T-helper 1 cell treated with Interleukin-12 subunit alpha and Interleukin-12 subunit beta and Interleukin-4 antibody, amounts not matched to agents 30 ng/mL and 1 ng/mL, for 36 hours (primary cell): ENCODE results near the gene XXYLT1. TPM values are rescaled to one million over a fixed set of nuclear protein-coding genes. Genes with fewer than 3 reads are reported as not detected.

Source experiments
- intact Hi-C: fragments of 100-400 bp; cut with micrococcal nuclease; formaldehyde crosslinking; loops from one replicate; pipeline ENCODE4 v1.15.1; 2024
- total RNA-seq: library from RNA; stranded (reverse); gene quantifications from 2 replicates; pipeline ENCODE4 v1.2.3, GENCODE V29; 2022

The XXYLT1 gene
- total RNA-seq, 1 donor from 2014 or later, result 9.7 TPM

DNA sequence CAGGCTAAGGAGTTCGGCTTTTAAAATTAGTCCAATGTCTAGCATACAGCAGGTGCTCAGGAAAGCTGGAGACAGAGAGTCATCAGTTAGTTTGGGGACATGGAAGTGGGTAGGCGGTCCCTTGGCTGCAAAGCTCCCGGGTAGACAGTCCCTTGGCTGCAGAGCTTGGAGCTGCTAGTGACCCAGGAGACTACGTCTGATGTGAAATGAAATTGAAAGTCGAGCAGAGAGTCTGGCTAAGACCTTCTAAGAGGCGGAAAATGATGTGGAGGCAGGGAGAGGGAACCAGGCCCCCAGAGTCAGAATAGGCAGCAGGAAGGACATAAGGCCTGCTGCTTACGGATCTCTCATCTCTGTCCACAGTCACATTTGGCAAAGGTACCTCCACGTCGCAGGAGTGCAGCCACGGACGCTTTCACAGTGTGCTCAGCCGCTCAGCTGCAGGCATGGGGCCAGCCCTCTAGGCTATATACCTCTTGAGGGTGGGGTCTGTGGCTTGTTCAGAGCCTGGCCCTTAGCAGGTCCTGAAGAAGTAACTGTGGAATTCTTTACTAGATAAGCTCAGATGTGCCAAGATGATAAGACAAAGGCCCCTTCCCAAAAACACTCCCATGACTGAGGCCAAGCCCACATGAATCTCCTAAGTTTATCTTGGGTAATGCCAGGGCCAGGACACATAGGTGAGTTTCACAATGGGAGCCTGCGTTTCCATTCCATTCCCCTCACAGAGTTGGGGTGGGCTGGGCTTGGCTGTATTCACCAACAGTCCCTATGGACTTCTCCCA is 131.7 kb downstream of the XXYLT1 start:
- intact Hi-C loops, result no loop called here

DNA sequence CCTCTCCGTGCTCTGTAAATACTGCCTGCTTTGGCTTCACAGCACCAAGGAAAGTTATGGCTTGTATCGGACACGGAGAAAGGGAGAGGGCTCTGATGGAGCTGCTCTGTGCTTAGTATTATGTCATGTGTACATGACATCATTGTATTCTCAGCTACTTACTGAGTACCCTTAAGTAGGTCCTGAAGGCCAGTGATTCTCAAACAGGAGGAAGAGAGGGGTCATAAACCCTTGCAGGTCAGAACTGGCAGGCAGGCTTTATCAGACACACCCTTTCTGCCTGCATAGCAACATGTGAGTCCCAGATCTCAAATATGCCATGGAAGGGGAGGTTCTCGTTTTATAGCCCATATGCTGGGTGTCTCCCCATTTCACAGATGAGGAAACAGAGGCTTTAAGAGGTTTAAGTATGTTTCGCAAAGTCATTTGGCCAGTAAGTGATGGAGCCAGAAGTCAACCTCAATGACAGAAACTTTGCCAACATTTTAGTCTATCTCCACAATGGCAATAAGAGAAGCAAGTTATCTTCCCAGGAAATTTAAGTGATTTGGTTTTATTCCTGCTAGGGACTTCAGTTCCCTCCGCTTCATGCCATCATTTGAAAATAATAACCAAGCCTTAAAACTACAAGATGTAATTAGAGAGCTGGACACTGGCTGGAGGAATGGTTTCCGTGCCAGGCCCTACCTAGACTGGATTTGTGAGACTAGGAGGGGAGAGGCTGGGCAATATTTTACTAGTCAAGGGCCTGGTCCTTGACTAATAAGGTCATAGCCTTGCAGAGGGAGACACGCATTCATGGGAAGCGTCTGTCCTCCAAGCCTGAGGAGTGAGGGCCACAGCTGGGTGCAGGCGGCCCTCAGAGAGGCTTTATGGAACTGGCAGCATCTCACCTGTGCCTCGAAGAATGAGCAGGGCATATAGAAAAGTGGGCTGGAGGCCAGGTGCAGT is 133.0 kb downstream of the XXYLT1 start:
- intact Hi-C loops, result no loop called here

DNA sequence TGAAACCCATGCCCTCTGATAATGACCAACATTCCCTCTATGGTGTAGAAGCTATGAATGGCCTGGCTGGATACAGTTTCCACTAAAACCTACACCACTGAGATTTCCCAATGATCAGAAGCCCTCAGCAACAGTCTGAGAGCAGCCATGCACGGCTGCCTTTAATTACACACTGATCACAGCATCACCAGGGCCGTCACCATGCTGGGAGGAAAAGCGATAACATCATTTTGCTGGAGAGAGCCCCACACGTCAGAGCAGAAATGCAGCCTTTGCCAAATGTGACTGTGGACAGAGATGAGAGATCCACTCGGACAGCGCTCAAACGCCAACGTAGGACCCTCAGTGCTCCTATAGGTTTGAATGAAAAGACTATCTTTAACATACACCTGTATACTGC is 135.0 kb downstream of the XXYLT1 start:
- intact Hi-C loops, result no loop called here

DNA sequence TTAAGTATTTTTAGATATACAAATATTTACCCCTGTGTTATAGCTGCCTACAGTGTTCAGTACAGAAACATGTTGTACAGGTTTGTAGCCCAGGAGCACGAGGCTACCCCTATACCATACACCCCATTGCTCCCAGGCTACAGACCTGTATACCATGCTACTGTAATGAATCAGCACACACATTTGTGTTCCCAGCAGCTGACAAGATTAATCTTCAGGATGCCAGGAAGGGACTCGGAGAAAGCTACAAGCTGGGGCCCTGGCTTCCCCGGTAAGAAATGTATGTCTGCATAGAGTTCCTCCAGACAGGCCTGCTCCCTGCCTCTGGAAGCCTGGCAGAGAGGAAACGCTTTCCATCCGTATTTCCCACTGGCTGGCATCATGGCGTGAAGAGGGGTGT is 136.5 kb downstream of the XXYLT1 start:
- intact Hi-C loops, result no loop called here

DNA sequence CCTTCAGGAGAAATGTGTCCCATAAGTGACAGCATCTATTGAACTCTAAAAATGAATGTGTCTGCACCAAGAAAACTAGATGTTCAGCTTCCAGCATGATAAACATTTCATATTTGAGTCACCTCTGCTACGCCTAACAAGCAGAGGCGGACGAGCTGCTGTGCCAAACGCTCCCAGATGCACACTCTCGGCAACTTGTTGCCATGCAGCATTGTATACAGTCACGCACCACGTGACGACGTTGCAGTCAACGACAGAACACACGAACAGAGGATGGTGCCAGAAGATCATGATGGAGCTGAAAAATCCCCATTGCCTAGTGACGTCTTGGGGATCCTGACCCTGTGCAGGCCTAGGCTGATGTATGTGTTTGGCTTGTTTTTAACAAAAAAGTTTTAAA is 137.5 kb downstream of the XXYLT1 start:
- intact Hi-C loops, result no loop called here

DNA sequence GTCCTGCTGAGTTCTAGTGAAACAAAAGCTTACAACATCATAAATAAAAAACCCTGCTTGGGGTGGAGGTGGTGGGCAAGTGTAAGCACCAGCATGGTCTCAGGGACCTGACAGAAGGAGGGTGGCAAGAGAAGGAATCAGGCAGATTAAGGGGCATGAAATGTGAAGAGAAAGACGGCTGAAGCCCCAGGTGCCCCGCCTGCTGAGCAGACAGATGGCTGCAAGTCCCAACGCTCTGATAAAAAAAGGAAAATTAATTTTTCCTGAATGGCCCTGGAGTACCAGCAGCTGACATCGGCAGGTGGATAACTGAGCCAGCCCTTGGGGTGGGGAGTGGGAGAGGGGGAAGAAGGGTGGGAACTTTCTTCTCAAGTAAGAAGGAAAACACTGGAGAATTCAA is 137.9 kb downstream of the XXYLT1 start:
- intact Hi-C loops, result no loop called here

DNA sequence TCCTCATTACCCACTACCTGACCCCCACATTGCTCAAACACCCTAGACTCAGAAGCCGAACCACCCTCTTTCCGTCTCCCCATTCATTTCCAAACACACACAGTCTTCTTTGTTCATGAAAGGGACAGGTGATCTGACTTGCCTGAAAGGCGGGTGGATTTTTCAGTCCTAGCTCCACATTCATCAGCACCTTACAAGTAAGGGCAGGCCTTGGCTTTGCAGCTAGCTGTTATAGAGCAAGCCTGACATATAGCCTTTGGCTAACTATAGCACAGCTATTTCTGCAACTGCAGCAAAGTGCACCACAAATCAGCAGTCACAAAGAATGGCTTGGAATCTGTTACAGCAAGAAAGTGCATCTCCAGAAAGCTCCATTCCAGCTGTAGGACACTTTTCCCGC is 139.8 kb downstream of the XXYLT1 start:
- intact Hi-C loops, result no loop called here

DNA sequence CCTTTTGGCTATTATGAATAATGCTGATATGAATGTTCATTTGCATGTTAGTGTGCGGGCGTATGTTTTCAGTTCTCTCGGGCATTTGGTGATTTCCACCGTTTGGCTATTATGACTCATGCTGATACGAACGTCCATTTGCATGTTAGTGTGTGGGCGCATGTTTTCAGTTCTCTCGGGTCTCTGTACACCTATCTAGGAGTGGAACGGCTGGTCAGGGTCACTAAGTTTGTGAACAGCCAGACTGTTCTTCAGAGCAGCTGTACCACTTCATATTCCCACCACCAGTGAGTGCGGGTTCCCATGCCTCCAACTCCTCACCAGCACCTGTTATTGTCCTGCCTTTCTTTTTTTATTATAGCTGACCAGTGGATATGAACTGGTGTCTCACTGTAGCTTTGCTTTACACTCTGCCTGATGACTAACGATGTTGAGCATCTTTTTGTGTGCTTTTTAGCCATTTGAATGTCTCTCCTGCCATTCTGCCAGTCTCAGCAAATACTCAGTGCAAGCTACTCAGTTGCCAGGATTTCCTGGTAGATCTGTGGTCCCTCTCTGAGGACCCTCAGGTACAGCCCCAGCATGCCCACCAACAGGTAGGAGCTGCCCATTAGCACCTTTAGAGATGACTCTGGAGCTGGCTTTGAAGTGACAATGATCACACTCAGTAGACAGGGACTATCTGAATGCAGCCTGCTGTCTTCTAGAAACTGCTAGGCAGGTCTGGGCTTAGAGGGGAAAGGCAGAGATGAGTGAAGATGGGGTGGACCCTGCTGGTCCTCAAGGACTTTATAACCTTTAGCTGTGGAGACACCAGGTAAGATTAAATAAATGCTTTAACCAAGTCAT is 141.1 kb downstream of the XXYLT1 start:
- intact Hi-C loops, result loop anchor here (1.0 kb wide), 1 partner anchor 17 kb away; no protein-coding TSS in a partner anchor

DNA sequence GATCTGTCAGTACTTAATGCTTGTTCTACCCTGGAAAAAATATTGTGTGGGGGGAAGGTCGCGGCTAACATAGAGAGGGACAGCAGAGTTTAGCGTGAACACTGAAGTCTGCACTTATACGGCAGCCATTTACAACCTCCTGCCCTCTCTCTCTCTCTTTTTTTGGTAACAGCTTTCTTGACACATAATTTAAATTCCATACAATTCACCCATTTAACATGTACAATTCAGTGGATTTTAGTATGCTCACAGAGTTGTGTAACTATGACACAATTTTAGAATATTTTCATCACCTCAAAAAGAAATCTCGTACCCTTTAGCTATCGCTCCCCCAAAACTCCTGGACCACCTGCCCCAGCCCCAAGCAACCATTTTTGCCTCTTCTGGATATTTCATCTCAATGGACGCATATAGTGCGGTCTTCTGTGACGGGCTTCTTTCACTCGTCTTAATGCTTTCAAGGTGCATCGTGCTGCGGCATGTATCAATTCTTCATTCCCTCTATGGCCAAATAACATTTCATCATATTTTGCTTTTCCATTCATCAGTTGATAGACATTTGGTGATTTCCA is 141.8 kb downstream of the XXYLT1 start:
- intact Hi-C loops, result loop anchor here (1.0 kb wide), 1 partner anchor 18 kb away; no protein-coding TSS in a partner anchor

DNA sequence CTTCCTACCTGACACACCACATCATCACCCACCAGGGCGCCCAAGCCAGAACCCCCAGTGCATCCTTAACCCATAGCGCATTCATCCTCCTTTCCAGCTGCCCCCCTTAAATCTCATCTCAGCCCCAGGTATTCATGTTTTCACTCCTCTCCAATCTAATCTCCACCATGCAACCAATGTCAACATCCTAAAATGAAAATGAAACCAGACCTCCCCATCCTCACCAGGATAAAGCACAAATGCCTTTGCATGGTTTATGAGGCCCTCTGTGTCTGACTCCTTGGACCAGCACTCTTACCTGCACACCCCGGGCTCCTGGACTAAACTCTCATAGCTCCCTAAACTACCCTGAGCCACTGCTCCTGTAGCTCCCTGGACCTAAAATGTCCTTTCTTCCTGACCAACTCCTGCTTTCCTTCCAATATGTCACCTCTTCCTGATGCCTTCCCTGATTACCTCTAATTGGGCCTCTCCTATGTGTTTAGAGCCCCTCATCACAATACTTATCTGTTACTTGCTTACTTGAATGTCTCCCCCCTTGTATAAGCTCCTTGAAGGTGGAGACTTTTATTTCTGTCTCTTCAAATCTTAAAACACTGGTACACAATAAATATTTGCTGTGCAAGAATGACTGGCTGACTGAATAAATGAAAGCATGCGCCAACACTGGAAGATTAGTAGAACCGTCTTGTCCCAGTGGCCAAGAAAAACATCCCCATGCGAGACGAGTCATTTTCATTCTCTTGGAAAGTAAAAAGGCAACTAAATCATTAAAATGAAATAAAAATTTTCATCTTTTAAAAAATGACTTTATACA is 142.5 kb downstream of the XXYLT1 start:
- intact Hi-C loops, result loop anchor here (1.0 kb wide), 1 partner anchor 19 kb away; no protein-coding TSS in a partner anchor

DNA sequence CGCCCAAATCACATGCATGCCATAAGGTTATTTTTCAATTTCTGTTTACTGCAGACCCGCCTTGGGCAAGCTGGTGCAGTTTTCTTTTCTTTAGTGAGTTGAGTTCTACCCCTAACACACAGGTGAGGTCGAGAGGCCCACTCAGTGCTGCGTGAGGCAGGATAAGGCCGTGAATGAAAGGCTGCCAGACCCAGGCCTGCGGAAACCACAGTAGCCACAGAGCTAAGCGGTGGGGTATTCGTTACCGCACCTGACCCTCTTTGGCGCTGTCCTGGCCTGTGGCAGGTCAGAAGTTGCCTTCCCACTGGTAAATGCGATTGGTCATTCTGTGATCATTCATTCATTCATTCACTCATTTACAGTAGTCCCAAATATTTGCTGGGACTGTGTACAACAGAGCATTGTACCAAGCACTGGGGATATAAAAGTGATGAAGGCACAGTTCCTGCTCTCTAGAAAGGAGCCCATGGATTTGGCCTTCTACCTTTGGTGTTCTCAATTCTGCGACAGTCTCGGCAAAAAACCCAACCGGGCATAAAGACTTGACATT is 144.8 kb downstream of the XXYLT1 start:
- intact Hi-C loops, result no loop called here

DNA sequence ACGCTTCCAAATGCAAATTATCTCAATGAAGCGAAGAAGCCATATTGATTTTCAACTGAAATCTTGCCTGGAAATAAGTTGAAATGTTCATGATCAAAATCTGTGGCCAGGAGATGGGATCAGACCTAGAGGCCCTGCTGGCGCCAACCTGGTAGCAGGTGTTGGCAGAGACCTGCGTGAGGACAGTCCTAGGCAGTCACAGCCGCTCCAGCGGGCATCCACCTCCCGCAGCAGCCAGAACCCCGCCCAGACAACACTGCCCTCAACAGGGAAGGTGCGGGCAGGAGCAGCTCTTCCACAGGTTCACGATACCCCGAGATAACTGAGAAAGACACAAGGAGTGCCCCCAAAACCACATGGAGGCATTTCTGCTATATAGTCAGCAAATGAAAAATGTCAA is 145.3 kb downstream of the XXYLT1 start:
- intact Hi-C loops, result no loop called here

DNA sequence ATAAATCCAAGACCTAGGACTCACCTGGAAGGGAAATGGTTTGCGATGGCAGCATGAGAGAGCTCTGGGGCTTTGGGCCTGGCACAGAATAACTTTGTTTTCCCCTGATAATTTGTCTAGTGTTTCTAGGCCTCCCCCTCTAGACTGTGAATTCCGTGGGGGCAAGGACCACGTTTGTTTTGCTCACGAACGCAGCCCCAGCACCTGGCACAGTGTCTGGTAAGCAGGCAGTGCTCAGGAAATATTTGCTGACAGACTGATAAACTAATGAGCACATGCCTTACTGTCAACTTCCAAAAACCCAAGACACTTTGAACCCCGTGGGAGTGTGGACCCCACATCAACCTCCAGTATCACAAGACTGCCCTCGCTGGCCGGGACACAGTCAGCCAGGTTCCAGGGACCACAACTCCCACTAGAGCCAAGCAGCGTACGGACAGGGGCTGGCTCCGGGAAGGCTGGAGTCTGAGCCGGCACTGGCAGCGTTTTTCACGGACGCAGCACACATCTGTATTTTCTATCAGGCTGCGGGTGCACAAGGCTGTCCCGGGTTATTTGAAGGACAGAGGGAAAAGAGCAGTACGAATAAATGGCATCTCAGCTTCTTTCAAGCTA is 146.5 kb downstream of the XXYLT1 start:
- intact Hi-C loops, result no loop called here

DNA sequence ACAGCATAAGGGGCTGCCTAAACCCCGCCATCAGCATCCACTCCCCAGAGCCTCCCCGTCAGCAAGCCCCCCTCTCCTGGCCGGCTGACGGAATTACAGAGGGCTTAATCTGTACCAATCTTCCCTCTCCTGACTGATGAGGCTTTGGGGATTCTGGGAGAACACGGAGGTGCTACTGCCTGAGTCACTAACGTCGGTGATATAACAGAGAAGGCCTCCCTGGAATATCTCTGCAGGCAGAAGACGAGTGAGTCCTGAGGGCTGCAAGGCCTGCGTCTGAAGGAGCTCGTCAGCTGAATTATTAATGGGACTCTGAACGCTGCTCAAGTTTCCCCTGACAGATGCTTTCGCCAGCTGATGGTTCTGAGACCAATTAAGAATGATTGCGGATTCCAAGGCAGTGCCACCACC is 147.7 kb downstream of the XXYLT1 start:
- intact Hi-C loops, result no loop called here

DNA sequence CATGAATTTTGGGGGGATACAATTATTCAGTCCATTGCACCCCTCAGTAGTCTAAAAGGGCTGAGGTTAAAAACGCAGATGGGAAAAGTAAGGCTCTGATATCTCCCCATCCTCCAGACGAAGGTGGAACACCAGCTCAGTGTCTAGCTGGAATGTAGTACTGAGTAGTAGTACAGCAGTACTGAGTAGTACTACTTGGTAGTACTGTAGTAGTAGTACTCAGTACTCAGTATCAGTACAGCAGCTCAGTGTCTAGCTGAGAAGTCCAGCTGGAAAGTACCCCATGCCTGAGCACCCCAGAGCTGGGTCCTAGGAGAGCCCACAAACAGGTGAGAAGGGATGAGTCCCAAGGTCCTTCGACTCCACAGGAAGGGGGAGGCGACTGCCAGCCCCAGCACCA is 148.7 kb downstream of the XXYLT1 start:
- intact Hi-C loops, result no loop called here

DNA sequence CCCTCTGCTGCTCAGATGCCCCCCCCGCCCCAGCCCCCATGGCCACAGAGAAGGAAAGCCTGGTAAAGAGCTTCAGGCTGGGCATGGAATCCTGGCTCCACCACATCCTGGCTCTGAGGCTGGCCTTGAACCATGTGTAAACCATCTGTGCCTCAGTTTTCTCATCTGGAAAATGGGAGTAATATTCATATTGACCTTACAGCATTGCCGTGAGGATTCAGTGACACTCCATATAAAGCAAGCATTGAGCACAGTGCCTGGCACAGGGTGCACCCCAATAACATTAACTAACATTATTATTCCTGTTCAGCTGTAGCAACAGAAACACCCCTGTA is 150.7 kb downstream of the XXYLT1 start:
- intact Hi-C loops, result no loop called here

DNA sequence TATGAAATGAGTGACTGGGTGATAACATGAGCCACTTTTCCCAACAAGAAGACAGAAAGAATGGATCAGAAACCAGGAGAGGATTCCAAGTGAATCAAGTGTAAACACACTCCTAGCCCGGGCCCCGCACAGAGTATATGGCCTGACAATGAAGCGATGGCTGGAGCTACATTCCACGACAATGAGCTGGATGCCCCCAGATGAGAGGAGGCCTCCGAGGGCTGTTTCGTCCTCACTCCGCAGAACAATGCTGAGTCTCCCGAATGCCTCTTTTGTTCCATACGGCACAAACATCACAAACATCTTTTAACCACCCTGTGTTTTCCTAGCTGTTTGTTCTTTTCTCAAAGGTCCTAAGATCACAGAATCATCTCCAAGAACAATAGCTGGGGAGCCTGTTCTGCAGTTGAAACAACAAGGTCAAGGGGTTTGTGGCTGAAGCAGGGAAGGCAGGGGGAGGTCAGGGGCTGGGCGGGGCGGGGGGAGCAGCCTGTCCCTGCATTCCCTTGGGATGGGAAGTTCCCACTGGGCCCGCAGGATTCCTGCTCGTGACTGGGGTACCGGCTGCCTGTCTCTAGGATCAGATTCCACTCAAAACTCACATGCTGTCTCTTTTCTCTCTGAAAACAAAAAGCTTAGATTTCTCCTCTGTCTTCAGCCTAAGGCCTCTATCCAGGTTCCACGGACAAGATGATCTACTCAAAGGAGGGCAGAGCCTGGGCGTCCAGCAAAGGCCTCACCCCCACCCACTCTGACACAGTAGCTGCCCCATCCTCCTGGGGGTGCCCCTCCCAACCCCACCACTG is 151.3 kb downstream of the XXYLT1 start:
- intact Hi-C loops, result no loop called here

DNA sequence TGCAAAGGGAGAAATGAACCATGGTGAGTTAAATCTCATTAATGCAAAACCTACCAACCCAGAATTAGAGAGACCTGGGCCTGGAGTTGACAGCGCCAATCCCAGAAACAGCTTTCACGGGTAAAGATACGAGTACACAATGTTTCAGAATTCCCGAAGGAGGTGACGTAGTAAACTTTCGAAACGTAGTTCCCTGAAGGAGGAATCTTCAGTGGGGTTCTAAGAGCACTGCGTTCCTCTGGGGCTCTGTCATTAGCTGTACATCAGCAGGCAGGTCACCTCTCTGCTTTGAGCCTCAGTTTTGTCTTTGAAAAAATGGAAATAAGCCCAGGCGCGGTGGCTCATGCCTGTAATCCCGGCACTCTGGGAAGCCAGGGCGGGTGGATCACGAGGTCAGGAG is 152.3 kb downstream of the XXYLT1 start:
- intact Hi-C loops, result no loop called here
